Stimulated activated CD4-positive, alpha-beta T cell treated with anti-CD3 and anti-CD28 coated beads, TNF-alpha, amount 100 ng/mL, for 48 hours (primary cell): ENCODE measurements around the gene CDK14.

Source experiments
- DNase-seq, 3 donors: peaks; one replicate each; pipeline ENCODE4 v3.0.0-alpha.2; 2020; ENCODE audit warnings: low read depth in 3 of 3

The CDK14 gene

GRCh38 chr7:90595801-90596670 lies at the start of gene CDK14:
Gene CDK14, plus strand, starts transcription at chr7:90596321. Its CDS starts 307 bp downstream, at chr7:90596628.
- DNase-seq: peak in 1 of 3 donors; percentile 46

- no peak for DNase-seq
Observed at GRCh38 chr7:90551036-90551435, 45.1 kb upstream of the CDK14 start.

- no peak for DNase-seq
Observed at GRCh38 chr7:90552521-90552920, 43.6 kb upstream of the CDK14 start.

GRCh38 chr7:90560730-90561129 lies 35.4 kb upstream of the CDK14 start:
- no peak for DNase-seq

GRCh38 chr7:90563286-90563685 lies 32.8 kb upstream of the CDK14 start:
- no peak for DNase-seq

GRCh38 chr7:90564455-90564854 lies 31.7 kb upstream of the CDK14 start:
- no peak for DNase-seq

GRCh38 chr7:90568213-90568612 lies 27.9 kb upstream of the CDK14 start:
- no peak for DNase-seq

- no peak for DNase-seq
Observed at GRCh38 chr7:90569368-90569767, 26.8 kb upstream of the CDK14 start.

- DNase-seq: no peak
Observed at GRCh38 chr7:90570373-90570959, 25.7 kb upstream of the CDK14 start.

- no peak for DNase-seq
Observed at GRCh38 chr7:90574146-90574819, 21.8 kb upstream of the CDK14 start.

- no peak for DNase-seq
Observed at GRCh38 chr7:90574820-90575187, 21.3 kb upstream of the CDK14 start.

GRCh38 chr7:90579181-90579688 lies 16.9 kb upstream of the CDK14 start:
- no peak for DNase-seq

GRCh38 chr7:90580051-90580450 lies 16.1 kb upstream of the CDK14 start:
- no peak for DNase-seq

GRCh38 chr7:90582164-90582563 lies 14.0 kb upstream of the CDK14 start:
- DNase-seq: no peak

- no peak for DNase-seq
Observed at GRCh38 chr7:90584378-90584777, 11.7 kb upstream of the CDK14 start.

GRCh38 chr7:90586091-90586490 lies 10.0 kb upstream of the CDK14 start:
- no peak for DNase-seq

GRCh38 chr7:90587766-90588165 lies 8.4 kb upstream of the CDK14 start:
- no peak for DNase-seq

GRCh38 chr7:90592033-90592432 lies 4.1 kb upstream of the CDK14 start:
- no peak for DNase-seq

- no peak for DNase-seq
Observed at GRCh38 chr7:90593205-90593604, 2.9 kb upstream of the CDK14 start.

- DNase-seq: no peak
Observed at GRCh38 chr7:90594751-90595317, 1.3 kb upstream of the CDK14 start.

- DNase-seq: no peak
Observed at GRCh38 chr7:90595342-90595800, 750 bp upstream of the CDK14 start.
